Measurements from ENCODE around the gene MRPL42.
"Not testable (repeated sequence)": the region's sequence is repeated elsewhere in the genome, so short reads cannot be mapped to it uniquely, and the experiment has no call there.

MRPL42 gene

DNA sequence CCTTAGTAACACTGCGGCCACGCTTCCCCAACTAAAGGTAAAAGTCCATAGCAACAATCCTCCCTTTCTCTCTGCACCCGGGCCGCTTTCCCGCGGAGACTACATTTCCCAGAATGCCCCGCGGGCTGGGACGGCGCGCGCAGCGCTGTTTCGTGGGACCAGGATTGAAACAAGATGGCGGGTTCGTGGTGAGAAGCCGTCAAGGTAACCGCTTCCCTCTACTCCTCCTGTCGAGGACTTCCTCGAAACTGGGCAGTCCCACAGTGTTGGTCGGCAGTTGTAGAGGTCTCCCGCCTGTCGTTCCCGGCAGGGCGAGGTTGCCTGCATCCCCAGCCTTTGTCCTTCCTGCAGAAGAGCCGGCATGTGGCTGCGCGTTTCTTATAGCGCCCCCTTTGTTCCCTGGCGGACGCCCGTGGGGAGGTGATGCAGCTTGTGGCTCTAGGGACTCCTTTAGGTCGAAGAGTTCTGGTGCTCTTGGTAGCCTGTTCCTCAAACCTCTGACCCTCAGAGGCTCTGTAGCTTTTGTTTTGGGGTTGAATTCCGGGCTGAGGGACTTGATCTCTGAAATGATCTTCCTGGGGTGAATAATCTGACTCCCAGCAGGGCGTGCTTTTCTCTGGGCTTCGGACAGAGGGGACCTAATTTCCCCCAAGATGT is at the start of gene MRPL42:
Gene MRPL42 (plus strand): TSS at position 164 of the 657 bp plus-strand sequence. CDS start 1,772 bp downstream, outside the sequence.
- DNase-seq (ENCODE audit: low read depth in 2 of 2): peak; percentile 72 to 73

DNA sequence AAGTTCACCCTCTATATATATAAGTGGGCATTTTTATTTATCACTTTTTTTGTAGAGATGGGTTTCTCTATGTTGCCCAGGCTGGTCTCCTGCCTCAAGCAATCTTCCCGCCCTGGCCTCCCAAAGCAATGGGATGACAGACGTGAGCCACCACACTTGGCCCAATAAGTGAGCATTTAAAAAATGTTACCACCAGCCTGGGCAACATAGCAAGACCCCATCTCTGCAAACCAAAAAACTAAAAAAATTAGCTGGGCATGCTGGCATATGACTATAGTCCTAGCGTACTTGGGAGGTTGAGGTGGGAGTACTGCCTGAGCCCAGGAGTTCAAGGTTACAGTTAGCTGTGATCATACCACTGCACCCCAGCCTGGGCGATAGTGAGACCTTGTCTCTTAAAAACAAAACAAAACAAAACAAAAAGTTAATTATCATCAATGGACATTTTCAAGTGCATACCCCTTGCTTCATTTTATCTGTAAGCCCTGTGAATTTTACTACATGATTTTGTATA is 49.3 kb upstream of the MRPL42 start:
- DNase-seq (ENCODE audit: low read depth in 2 of 2): no peak

DNA sequence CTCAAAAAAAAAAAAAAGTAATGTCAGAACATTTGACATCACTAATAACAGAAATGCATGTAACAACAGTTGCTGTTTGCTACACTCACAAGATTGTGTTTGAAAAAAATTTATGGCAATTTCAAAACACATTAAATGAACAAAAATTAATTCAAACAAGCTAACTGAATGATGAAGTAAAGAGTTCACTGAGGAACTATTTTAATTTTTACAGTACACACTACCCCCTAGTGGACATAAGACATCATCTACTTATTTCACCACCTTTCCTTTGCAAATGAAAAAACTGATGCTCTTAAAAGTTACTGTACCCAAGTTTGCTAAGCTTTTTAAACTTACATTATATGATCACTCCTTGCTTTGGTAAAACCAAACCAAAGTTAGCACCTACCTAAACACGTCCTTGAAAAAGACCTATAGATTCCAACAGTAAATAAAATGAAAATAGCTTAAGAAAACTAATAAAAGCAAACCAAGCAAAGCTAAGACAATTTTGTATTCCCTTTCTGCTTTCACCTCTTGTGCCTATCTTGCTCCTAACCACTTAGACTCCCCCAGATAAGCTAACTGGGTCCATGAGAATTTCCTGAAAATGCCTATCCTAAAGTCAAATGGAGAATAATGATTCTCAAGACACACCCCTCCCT is 47.8 kb upstream of the MRPL42 start:
- DNase-seq (ENCODE audit: low read depth in 2 of 2): no peak

DNA sequence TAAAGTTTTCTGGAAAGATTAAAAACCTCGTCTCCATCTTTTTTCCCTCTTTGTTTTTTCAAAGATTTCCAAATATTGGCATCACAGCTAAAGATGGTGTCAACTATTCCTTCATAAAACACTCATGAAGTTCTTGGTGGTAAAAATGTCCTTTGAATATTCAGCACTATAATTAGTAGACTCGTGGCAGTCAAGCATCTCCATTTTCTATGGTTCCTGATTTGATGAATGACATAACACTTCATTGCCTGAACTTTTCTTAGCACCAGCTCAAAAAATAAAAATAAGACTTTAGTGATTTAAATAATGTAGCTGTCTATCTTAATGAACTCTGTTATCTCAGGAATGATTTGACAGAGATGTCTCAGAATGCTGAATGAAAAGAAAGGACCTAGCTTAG is 45.3 kb upstream of the MRPL42 start:
- DNase-seq (ENCODE audit: low read depth in 2 of 2): no peak

DNA sequence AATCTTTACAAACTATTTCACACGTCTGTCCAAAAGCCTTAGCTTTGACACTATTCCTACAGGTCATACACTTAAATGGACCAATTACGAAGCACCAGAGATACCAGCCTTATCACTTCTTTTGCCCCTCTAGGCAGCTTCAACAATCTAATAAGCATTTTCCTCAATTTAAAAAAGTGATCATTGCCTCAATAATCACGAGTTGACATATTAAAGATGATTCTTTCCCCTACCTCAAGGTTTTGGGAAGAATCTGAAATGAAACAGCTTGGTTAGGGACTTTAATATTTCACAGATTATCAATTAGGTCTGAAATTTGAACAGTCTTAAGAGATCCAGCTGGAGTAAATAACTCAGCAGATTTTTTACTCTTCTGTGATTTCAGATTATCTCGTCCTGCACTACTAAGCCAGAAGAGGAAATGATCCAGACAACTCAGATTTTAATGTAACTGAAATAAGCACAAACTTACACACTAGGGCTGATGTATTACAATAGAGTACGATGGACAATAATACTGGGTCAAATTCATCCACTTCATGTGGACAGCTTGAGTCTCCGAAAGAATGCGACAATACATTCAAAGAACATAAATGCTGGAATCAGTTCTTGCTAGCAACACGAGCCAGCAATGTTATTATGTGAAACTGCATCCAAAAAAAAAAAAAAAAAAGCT is 41.4 kb upstream of the MRPL42 start:
- no peak for DNase-seq (ENCODE audit: low read depth in 2 of 2)

DNA sequence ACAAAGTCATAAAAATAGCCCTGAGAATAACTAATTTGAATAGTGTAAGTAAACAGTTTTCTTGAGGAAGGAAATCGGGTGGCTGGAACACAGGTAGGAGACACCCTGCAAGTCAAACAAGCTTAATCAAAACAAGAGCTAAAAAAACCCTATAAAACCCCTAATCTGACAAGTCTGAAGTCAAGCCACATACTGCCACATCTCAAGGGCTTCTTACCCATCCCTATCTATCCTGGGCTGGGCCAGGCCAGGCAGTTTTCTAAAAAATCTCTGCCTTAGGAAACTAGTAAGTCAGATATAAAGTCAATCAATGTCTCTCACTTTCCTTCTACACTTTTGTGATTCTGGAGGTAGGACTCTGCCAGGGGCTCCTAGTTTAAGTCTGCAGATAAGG is 40.9 kb upstream of the MRPL42 start:
- no peak for DNase-seq (ENCODE audit: low read depth in 2 of 2)

DNA sequence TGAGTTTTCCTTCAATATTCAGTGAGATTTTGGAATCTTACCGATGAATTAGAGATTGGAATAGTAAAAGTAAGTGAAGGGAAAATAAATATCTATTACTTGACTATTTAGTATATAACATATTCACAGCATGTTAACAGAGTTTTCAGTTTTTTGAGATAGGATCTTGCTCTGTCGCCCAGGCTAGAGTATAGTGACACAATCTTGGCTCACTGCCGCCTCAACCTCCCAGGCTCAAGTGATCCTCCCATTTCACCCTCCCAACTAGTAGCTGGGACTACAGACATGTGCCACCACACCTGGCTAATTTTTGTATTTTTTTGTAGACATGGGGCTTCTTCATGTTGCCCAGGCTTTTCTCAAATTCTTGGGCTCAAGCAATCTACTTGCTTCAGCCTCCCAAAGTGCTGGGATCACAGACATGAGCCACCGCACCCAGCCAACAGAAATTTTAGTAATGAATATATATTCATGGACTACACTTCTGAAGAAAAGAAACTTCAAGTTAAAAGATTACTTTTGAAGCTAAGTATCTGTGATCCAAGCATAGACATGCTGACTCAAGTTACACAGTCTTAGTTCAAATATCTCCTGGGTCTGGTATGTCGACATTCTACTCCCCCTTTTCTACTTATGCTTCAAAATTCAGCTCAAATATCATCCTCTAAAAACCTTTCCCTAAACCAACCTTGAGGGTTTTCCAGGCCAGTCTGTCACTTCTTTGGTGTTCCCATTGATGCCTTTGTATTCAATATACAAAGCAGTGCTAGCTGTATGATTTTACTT is 39.3 kb upstream of the MRPL42 start:
- peak in 1 of 2 experiments; percentile 29 for DNase-seq (ENCODE audit: low read depth in 2 of 2)

DNA sequence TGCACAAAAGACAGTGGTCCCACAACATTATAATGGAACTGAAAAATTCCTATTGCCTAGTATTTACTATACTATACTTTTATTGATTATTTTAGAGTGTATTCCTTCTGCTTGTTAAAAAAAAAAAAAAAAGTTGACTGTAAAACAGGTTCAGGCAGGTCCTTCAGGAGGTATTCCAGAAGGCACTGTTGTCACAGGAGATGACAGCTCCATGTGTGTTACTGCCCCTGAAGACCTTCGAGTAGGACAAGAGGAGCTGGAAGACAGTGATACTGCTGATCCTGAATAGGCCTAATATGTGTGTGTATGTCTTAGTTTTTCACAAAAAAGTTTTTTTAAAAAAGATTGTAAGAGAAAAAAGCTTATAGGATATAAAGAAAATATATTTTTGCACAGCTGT is 37.9 kb upstream of the MRPL42 start:
- no peak for DNase-seq (ENCODE audit: low read depth in 2 of 2)

DNA sequence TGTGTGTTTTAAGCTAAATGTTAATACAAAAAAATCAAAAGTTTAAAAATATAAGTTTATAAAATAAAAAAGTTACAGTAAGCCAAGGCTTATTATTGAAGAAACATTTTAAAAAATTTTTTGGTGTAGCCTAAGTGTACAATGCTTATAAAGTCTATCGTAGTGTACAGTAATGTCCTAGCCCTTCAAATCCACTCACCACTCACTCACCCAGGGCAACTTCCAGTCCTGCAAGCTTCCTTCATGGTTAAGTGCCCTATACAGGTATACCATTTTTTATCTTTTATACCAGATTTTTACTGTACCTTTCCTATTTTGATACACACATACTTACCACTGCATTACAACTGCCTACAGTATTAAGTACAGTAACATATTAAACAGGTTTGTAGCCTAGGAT is 37.5 kb upstream of the MRPL42 start:
- DNase-seq (ENCODE audit: low read depth in 2 of 2): no peak

DNA sequence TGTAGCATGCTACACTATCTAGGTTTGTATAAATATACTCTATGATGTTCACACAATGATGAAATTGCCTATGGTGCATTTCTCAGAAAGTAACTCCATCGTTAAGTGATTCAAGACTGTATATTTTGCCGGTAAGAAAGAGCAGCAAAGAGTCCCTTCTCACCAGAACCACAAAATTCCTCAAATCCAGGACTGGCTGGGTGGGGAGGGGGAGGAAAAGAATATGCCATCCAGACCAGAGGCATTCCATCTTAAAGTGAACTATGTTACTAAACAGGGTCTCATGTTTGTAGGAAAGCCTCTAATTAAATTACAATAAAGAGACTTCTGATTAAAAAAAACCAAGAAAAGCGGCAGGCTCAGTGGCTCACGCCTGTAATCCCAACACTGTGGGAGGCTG is 37.0 kb upstream of the MRPL42 start:
- no peak for DNase-seq (ENCODE audit: low read depth in 2 of 2)

DNA sequence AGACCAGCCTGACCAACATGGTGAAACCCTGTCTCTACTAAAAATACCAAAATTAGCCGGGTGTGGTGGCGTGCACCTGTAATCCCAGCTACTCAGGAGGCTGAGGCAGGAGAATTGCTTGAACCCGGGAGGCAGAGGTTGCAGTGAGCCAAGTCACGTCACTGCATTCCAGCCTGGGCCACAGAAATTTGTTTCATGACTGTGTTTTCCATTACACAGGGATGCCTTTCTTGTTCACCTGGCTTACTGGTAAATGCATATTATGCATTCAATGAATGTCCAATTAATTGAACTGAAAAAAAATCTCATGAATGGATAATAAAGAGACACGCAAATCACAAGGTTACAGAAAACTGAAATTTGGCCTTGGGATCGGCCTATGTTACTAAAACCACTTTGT is 35.3 kb upstream of the MRPL42 start:
- DNase-seq (ENCODE audit: low read depth in 2 of 2): not testable (repeated sequence)

DNA sequence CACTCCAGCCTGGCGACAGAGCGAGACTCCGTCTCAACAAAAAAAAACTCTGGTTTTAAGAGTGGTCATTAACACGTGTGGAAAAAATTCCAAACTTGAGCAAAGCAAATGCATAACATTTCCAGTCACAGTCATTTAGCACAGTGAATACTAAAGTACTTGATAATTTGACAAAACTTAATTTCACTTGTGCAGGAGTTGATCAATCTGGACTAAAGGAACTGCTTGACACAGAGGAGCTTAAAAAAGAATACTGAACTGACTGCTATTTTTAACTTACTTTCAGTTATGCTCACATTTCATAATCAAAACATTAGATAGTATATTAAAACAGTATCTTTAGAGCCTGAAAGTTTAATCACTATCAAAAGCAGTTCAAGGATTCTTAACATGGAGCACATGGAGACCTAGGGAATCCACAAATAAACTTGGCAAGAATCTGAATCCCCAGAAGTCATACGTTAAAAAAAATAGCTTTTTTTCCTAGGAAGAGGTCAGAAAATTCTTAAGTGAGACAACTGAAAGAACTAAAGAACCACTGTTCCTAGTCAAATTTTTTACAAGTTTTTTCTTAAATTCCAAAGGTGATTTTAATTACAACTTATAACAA is 33.0 kb upstream of the MRPL42 start:
- no peak for DNase-seq (ENCODE audit: low read depth in 2 of 2)

DNA sequence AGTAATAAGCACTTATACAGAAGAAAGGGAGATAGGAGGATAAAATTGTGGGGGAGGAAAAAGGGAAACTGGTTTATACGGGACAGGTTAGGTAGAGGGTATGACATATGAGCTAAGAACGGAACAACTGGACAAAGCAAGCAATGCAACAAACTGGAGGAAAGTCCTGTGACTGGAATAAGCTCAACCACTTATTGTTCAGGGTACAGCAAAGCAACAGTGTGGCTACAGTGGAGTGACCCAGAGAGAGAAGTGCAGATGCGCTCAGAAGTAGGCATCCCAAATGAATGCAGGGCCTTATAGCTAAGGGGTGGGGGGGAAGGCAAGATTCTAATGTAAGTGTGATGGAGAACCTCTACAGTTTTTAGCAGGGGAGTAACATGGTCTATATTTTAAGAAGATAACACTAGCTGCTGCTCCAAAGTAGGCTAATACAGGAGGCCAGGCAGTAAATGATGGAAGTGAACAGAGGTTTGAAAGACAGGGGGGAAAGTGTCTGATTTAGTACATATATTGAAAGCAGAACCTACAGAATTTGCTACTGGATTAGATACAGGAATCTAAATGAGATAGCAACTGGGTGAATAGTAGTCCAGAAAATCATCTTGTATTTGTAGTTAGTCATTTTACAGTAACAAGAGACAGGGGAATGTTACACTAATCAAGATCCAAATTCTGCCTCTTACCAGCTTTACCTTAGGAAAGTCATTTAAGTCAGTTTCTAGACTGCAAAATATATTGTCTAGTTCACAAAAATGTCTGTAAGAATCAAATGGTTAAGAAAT is 28.9 kb upstream of the MRPL42 start:
- DNase-seq (ENCODE audit: low read depth in 2 of 2): no peak

DNA sequence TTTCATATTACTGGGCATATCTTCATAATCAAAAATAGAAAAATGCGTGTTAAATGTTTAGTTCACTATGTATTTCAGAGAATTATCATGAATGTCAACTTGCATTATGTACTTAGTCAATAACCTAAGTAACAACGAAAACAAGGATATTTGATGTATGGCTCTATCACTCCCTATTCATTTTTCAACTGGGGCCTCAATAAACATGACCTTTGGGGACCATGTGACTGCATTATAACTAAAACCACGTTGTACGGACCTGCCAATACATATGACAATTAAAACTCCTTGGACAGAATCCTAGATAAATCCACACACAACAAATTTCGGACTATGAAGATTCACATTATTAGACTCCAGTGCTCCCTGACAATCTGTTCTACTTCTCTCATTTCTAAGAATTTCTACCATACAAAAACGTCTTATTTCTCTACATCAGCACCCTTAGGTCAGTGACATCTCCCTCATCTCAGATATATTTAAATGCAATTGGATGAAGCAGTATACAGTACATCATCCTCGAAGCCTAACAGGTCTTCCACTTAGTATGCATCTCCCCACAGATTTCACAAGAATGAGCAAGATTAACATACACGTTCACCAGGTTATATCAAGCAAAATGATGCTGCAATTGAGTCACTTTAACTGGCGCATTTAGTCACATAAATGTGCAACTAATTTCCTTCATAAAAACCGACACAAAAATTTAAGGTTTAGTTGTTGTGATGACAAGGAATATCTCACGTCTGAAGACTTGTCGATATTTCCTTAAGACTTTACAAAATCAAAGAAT is 27.1 kb upstream of the MRPL42 start:
- no peak for DNase-seq (ENCODE audit: low read depth in 2 of 2)

DNA sequence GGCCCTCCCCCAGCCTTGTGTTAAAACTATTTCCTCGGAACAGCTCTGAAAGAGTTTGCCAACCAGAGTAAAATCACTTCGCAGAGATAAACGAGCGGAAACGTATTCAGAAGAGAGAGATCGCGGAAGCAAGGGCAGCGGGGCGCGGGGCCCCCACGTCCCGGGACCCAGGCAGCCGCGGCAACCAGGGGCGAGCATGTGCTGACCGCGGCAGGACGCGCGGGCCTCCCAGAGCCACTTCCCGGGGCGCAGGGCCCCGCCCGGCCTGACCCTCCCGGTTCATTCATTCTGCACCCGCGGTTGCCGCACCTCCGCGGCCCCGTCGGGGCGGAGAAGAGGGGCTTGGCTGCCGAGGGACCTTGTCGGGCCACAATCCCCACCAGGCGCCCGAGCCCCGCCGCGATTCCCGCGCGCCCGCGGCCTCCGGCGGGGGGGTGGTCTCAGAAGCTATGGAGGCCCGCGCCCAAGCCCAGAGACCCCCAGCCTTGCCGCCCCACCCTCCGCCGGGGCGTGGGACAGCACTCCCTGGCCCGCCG is 26.2 kb upstream of the MRPL42 start:
- no peak for DNase-seq (ENCODE audit: low read depth in 2 of 2)

DNA sequence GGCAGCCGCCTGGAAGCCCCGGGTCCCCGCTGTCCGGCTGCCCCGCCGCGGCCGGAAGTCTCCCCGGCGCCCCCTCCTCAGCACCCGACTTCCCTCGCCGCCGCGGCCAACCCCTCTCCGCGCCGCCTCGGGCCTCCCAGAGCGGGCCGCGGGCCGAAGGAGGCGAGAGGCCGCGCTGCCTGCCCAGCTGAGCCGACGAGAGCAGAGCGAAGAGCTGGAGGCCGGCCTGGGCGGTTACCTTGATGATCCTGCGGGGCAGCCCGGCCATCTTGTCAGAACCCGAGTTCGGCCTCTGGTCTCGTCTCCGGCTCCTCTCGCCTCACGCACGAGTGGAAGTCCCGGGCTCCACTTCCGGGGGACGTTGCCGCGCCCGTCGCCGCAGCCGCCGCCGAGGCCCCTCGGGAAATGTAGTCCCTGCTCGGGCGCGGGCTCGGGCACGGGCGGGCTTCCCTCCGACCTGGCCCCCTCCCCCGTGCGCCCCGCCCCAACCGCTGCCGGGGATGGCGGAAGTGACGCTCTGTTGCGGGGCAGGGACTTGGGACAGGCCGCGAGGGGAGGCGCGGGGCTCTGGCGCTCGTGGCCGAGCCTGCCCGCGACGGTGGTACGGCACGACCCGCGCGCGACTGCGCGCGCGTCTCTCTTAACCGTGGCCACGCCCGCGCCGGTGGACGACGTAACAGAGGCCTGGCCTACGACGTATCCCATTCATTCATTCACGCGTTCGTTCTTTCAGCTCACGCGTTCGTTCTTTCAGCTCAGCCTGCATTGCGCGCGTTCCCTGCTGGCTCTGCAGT is 25.5 kb upstream of the MRPL42 start, which contains the start of gene UBE2N:
Gene UBE2N (minus strand): TSS at position 331 of the 794 bp plus-strand sequence. CDS start 63 bp downstream, at position 268.
- peak; percentile 88 to 90 for DNase-seq (ENCODE audit: low read depth in 2 of 2)

DNA sequence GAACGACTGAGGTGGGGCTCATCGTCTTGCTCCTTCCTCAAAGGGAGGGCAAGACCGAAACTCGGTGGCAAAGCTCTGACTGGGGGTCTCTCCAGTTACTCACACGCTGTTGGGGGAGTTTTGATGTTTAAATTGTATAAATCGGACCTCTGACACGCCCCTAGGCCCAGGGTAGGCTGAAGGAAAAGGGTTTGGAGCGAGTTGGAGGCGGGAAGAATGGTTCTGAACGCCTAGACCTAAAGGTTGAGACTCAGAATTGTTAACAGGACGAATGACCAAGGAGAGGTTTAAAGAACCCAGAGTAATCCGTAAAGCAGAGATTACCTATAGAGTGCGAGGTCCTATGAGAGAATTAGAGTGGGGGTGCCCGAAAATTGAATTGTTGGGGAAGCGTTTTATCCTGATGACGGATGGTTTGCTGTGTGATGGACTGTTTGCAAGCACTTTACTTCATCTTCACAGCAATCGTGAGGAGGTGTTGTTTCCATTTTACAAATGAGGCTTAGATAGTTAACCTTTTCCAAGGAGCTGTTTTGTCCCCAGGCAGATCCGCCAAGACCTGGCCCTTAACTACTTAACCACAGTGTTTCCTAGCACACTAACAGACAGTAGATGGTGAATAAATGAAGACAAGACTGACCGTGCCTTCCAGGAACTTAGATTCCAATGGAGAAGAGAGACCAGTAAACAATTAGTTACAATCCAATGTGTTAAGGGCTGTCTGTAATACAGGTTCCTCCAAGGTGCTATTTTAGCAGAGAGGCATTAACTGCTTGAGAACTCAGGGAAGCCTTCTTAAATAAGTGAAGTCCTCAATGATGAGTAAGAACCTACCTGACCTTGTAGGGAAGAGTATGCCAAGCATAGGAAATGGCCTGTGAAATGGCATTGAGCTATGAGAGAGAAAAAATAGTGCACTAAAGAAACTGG is 24.6 kb upstream of the MRPL42 start:
- no peak for DNase-seq (ENCODE audit: low read depth in 2 of 2)

DNA sequence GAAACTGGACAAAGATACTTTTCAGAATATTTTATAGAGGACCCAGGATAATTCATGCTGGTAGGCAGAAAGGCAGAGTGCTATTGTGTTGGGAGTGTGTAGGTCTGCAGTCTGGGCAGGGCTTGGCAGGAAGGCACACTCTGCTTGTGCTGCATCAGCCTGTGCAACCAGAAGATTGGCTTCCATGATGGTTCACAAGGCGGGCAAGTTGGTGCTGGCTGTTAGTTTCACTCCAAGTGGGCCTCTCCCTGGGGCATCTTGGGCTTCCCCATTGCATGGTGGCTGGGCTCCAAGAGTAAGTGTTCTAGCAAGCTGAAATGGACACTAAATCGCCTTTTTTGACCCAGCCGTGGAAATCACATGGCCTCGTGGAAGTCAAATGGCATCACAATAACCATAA is 23.7 kb upstream of the MRPL42 start:
- DNase-seq (ENCODE audit: low read depth in 2 of 2): no peak
